ENCODE measurements around the gene GARS1. TPM values are rescaled to one million over a fixed set of nuclear protein-coding genes. Genes with fewer than 3 reads are reported as not detected.

The GARS1 gene
- total RNA-seq, 1 experiment from 2014 or later: 296 TPM

- Histone ChIP-seq H3K9me2 (replicated peaks; ENCODE audit: insufficient read depth, low read length) (no peaks in the 10 kb centered on the region), H3K9me3 (ENCODE audit: low read length) (no peaks in the 10 kb centered on the region), H3K9ac (ENCODE audit: low read length) (no peak overlapping the region), H3K4me2 (ENCODE audit: low read depth, low read length, poor library complexity, severe bottlenecking) (no peak overlapping the region), H3K27ac (ENCODE audit: low read length) (no peak overlapping the region), H3K4me1 (ENCODE audit: low read length) (no peaks in the 10 kb centered on the region), H3K79me2 (ENCODE audit: low read length) (no peaks in the 10 kb centered on the region), H3K4me3 (ENCODE audit: low read length) (no peak overlapping the region), H3K27me3 (ENCODE audit: low read length) (no peaks in the 10 kb centered on the region), H4K20me1 (ENCODE audit: insufficient read depth, low read depth, low read length) (0 out of 2 replicates have a peak, but pooled peaks cover 3% of the 10 kb centered on the region), H2AFZ (ENCODE audit: low read length) (no peak overlapping the region), H3K36me3 (ENCODE audit: insufficient read depth, low read length) (no peaks in the 10 kb centered on the region)
- no peak for DNase-seq
Measured at GRCh38 chr7:30657131-30657530, 62.5 kb downstream of the GARS1 start.

- DNase-seq: no peak
- Histone ChIP-seq H3K4me1 (ENCODE audit: low read length) (no peaks in the 10 kb centered on the region), H3K9me2 (replicated peaks; ENCODE audit: insufficient read depth, low read length) (no peaks in the 10 kb centered on the region), H3K4me3 (ENCODE audit: low read length) (no peak overlapping the region), H3K79me2 (ENCODE audit: low read length) (no peaks in the 10 kb centered on the region), H2AFZ (ENCODE audit: low read length) (no peak overlapping the region), H3K27me3 (ENCODE audit: low read length) (no peaks in the 10 kb centered on the region), H3K4me2 (ENCODE audit: low read depth, low read length, poor library complexity, severe bottlenecking) (no peak overlapping the region), H3K36me3 (ENCODE audit: insufficient read depth, low read length) (no peaks in the 10 kb centered on the region), H3K9me3 (ENCODE audit: low read length) (no peaks in the 10 kb centered on the region), H3K9ac (ENCODE audit: low read length) (no peak overlapping the region), H4K20me1 (ENCODE audit: insufficient read depth, low read depth, low read length) (0 out of 2 replicates have a peak, but pooled peaks cover 3% of the 10 kb centered on the region), H3K27ac (ENCODE audit: low read length) (no peak overlapping the region)
Measured at GRCh38 chr7:30658479-30659074, 63.9 kb downstream of the GARS1 start.

GRCh38 chr7:30659312-30659711, 64.6 kb downstream of the GARS1 start:
- Histone ChIP-seq H3K4me3 (ENCODE audit: low read length) (no peak overlapping the region), H3K36me3 (ENCODE audit: insufficient read depth, low read length) (no peaks in the 10 kb centered on the region), H3K27ac (ENCODE audit: low read length) (no peak overlapping the region), H2AFZ (ENCODE audit: low read length) (no peak overlapping the region), H3K27me3 (ENCODE audit: low read length) (no peaks in the 10 kb centered on the region), H3K4me2 (ENCODE audit: low read depth, low read length, poor library complexity, severe bottlenecking) (no peak overlapping the region), H3K4me1 (ENCODE audit: low read length) (no peaks in the 10 kb centered on the region), H4K20me1 (ENCODE audit: insufficient read depth, low read depth, low read length) (0 out of 2 replicates have a peak, but pooled peaks cover 3% of the 10 kb centered on the region), H3K9me3 (ENCODE audit: low read length) (no peaks in the 10 kb centered on the region), H3K9ac (ENCODE audit: low read length) (no peak overlapping the region), H3K9me2 (replicated peaks; ENCODE audit: insufficient read depth, low read length) (no peaks in the 10 kb centered on the region), H3K79me2 (ENCODE audit: low read length) (no peaks in the 10 kb centered on the region)
- no peak for DNase-seq

GRCh38 chr7:30660331-30661255, 65.9 kb downstream of the GARS1 start:
- no peak overlapping the region for H3K27ac ChIP-seq (ENCODE audit: low read length)
- DNase-seq: no peak
- no peaks in the 10 kb centered on the region for H3K27me3 ChIP-seq (ENCODE audit: low read length)
- H3K36me3 ChIP-seq (ENCODE audit: insufficient read depth, low read length): no peaks in the 10 kb centered on the region
- H3K4me2 ChIP-seq (ENCODE audit: low read depth, low read length, poor library complexity, severe bottlenecking): no peak overlapping the region
- H3K9me2 ChIP-seq (replicated peaks; ENCODE audit: insufficient read depth, low read length): no peaks in the 10 kb centered on the region
- H2AFZ ChIP-seq (ENCODE audit: low read length): no peak overlapping the region
- H3K79me2 ChIP-seq (ENCODE audit: low read length): no peaks in the 10 kb centered on the region
- H3K4me3 ChIP-seq (ENCODE audit: low read length): no peak overlapping the region
- no peak overlapping the region for H3K9ac ChIP-seq (ENCODE audit: low read length)
- H3K9me3 ChIP-seq (ENCODE audit: low read length): no peaks in the 10 kb centered on the region
- no peaks in the 10 kb centered on the region for H3K4me1 ChIP-seq (ENCODE audit: low read length)
- H4K20me1 ChIP-seq (ENCODE audit: insufficient read depth, low read depth, low read length): 0 out of 2 replicates have a peak, but pooled peaks cover 3% of the 10 kb centered on the region

GRCh38 chr7:30661926-30662325, 67.2 kb downstream of the GARS1 start:
- Histone ChIP-seq H3K79me2 (ENCODE audit: low read length) (no peaks in the 10 kb centered on the region), H3K4me2 (ENCODE audit: low read depth, low read length, poor library complexity, severe bottlenecking) (no peak overlapping the region), H4K20me1 (ENCODE audit: insufficient read depth, low read depth, low read length) (no peaks in the 10 kb centered on the region), H3K9me2 (replicated peaks; ENCODE audit: insufficient read depth, low read length) (no peaks in the 10 kb centered on the region), H3K9ac (ENCODE audit: low read length) (no peak overlapping the region), H3K27ac (ENCODE audit: low read length) (no peak overlapping the region), H3K9me3 (ENCODE audit: low read length) (no peaks in the 10 kb centered on the region), H2AFZ (ENCODE audit: low read length) (no peak overlapping the region), H3K27me3 (ENCODE audit: low read length) (no peaks in the 10 kb centered on the region), H3K4me1 (ENCODE audit: low read length) (no peaks in the 10 kb centered on the region), H3K4me3 (ENCODE audit: low read length) (no peak overlapping the region), H3K36me3 (ENCODE audit: insufficient read depth, low read length) (no peaks in the 10 kb centered on the region)
- no peak for DNase-seq

GRCh38 chr7:30662431-30662939, 67.8 kb downstream of the GARS1 start:
- H3K4me3 ChIP-seq (ENCODE audit: low read length): no peak overlapping the region
- H3K36me3 ChIP-seq (ENCODE audit: insufficient read depth, low read length): no peaks in the 10 kb centered on the region
- H3K4me2 ChIP-seq (ENCODE audit: low read depth, low read length, poor library complexity, severe bottlenecking): no peak overlapping the region
- H4K20me1 ChIP-seq (ENCODE audit: insufficient read depth, low read depth, low read length): no peaks in the 10 kb centered on the region
- no peaks in the 10 kb centered on the region for H3K4me1 ChIP-seq (ENCODE audit: low read length)
- no peak overlapping the region for H3K9ac ChIP-seq (ENCODE audit: low read length)
- DNase-seq: no peak
- H3K9me2 ChIP-seq (replicated peaks; ENCODE audit: insufficient read depth, low read length): no peaks in the 10 kb centered on the region
- no peak overlapping the region for H3K27ac ChIP-seq (ENCODE audit: low read length)
- H3K27me3 ChIP-seq (ENCODE audit: low read length): no peaks in the 10 kb centered on the region
- no peaks in the 10 kb centered on the region for H3K79me2 ChIP-seq (ENCODE audit: low read length)
- no peaks in the 10 kb centered on the region for H3K9me3 ChIP-seq (ENCODE audit: low read length)
- H2AFZ ChIP-seq (ENCODE audit: low read length): no peak overlapping the region

GRCh38 chr7:30663414-30663813, 68.7 kb downstream of the GARS1 start:
- Histone ChIP-seq H3K79me2 (ENCODE audit: low read length) (no peaks in the 10 kb centered on the region), H3K9me3 (ENCODE audit: low read length) (no peaks in the 10 kb centered on the region), H3K4me1 (ENCODE audit: low read length) (no peaks in the 10 kb centered on the region), H3K9ac (ENCODE audit: low read length) (no peak overlapping the region), H3K4me2 (ENCODE audit: low read depth, low read length, poor library complexity, severe bottlenecking) (no peak overlapping the region), H3K27me3 (ENCODE audit: low read length) (no peaks in the 10 kb centered on the region), H3K27ac (ENCODE audit: low read length) (no peak overlapping the region), H3K9me2 (replicated peaks; ENCODE audit: insufficient read depth, low read length) (no peaks in the 10 kb centered on the region), H3K4me3 (ENCODE audit: low read length) (no peak overlapping the region), H2AFZ (ENCODE audit: low read length) (no peak overlapping the region), H4K20me1 (ENCODE audit: insufficient read depth, low read depth, low read length) (0 out of 2 replicates have a peak, but pooled peaks cover 2% of the 10 kb centered on the region), H3K36me3 (ENCODE audit: insufficient read depth, low read length) (no peaks in the 10 kb centered on the region)
- no peak for DNase-seq

GRCh38 chr7:30664184-30664885, 69.7 kb downstream of the GARS1 start:
- Histone ChIP-seq H3K9ac (ENCODE audit: low read length) (no peak overlapping the region), H3K79me2 (ENCODE audit: low read length) (no peaks in the 10 kb centered on the region), H3K4me1 (ENCODE audit: low read length) (no peaks in the 10 kb centered on the region), H3K9me2 (replicated peaks; ENCODE audit: insufficient read depth, low read length) (no peaks in the 10 kb centered on the region), H3K9me3 (ENCODE audit: low read length) (no peaks in the 10 kb centered on the region), H3K27ac (ENCODE audit: low read length) (no peak overlapping the region), H3K4me3 (ENCODE audit: low read length) (no peak overlapping the region), H2AFZ (ENCODE audit: low read length) (no peak overlapping the region), H3K27me3 (ENCODE audit: low read length) (no peaks in the 10 kb centered on the region), H3K4me2 (ENCODE audit: low read depth, low read length, poor library complexity, severe bottlenecking) (no peak overlapping the region), H4K20me1 (ENCODE audit: insufficient read depth, low read depth, low read length) (0 out of 2 replicates have a peak, but pooled peaks cover 2% of the 10 kb centered on the region), H3K36me3 (ENCODE audit: insufficient read depth, low read length) (no peaks in the 10 kb centered on the region)
- DNase-seq: no peak
